ENCODE results near the gene PLXNA2. TPM values are rescaled to one million over a fixed set of nuclear protein-coding genes. Genes with fewer than 3 reads are reported as not detected.

The PLXNA2 gene
- total RNA-seq, 1 donor from 2014 or later, result 28.2 TPM

- ATAC-seq (peak; percentile 39), DNase-seq (ENCODE audit: low spot score) (no peak)
- intact Hi-C loops (cut with DNase I), result no loop called here
Measured at GRCh38 chr1:208158640-208159554, 85.3 kb downstream of the PLXNA2 start.

GRCh38 chr1:208157769-208158168 lies 86.4 kb downstream of the PLXNA2 start:
- DNase-seq (ENCODE audit: low spot score), result no peak
- no peak for ATAC-seq
- intact Hi-C loops (cut with DNase I), result no loop called here

- DNase-seq (ENCODE audit: low spot score) (no peak), ATAC-seq (no peak)
- intact Hi-C loops (cut with DNase I), result no loop called here
Measured at GRCh38 chr1:208156741-208157140, 87.4 kb downstream of the PLXNA2 start.

- ATAC-seq, result no peak
- DNase-seq (ENCODE audit: low spot score), result no peak
- intact Hi-C loops (cut with DNase I), result no loop called here
Measured at GRCh38 chr1:208156310-208156709, 87.9 kb downstream of the PLXNA2 start.

- no peak for ATAC-seq
- intact Hi-C loops (cut with DNase I), result no loop called here
- DNase-seq (ENCODE audit: low spot score), result no peak
Measured at GRCh38 chr1:208154679-208155642, 89.2 kb downstream of the PLXNA2 start.

- ATAC-seq, result no peak
- intact Hi-C loops (cut with DNase I), result no loop called here
- DNase-seq (ENCODE audit: low spot score), result no peak
Measured at GRCh38 chr1:208154040-208154439, 90.1 kb downstream of the PLXNA2 start.

GRCh38 chr1:208153386-208153785 lies 90.8 kb downstream of the PLXNA2 start:
- DNase-seq (ENCODE audit: low spot score) (no peak), ATAC-seq (no peak)
- intact Hi-C loops (cut with DNase I), result no loop called here

GRCh38 chr1:208151728-208152598 lies 92.2 kb downstream of the PLXNA2 start:
- no peak for ATAC-seq
- intact Hi-C loops (cut with DNase I), result no loop called here
- DNase-seq (ENCODE audit: low spot score), result no peak

GRCh38 chr1:208150833-208151458 lies 93.2 kb downstream of the PLXNA2 start:
- no peak for ATAC-seq
- intact Hi-C loops (cut with DNase I), result no loop called here
- DNase-seq (ENCODE audit: low spot score), result no peak

- intact Hi-C loops (cut with DNase I), result no loop called here
- ATAC-seq (peak; percentile 62), DNase-seq (ENCODE audit: low spot score) (no peak)
Measured at GRCh38 chr1:208149776-208150514, 94.2 kb downstream of the PLXNA2 start.

GRCh38 chr1:208149213-208149612 lies 95.0 kb downstream of the PLXNA2 start:
- ATAC-seq (peak; percentile 10), DNase-seq (ENCODE audit: low spot score) (no peak)
- intact Hi-C loops (cut with DNase I), result no loop called here

- ATAC-seq (no peak), DNase-seq (ENCODE audit: low spot score) (no peak)
- intact Hi-C loops (cut with DNase I), result no loop called here
Measured at GRCh38 chr1:208148380-208148779, 95.8 kb downstream of the PLXNA2 start.

GRCh38 chr1:208146650-208147049 lies 97.5 kb downstream of the PLXNA2 start:
- no peak for ATAC-seq
- DNase-seq (ENCODE audit: low spot score), result no peak
- intact Hi-C loops (cut with DNase I), result no loop called here

- intact Hi-C loops (cut with DNase I), result no loop called here
- DNase-seq (ENCODE audit: low spot score), result no peak
- ATAC-seq, result no peak
Measured at GRCh38 chr1:208145167-208145566, 99.0 kb downstream of the PLXNA2 start.

GRCh38 chr1:208142590-208143382 lies 101.4 kb downstream of the PLXNA2 start:
- intact Hi-C loops (cut with DNase I), result no loop called here
- ATAC-seq, result peak; percentile 51

GRCh38 chr1:208141610-208142192 lies 102.5 kb downstream of the PLXNA2 start:
- intact Hi-C loops (cut with DNase I), result no loop called here
- DNase-seq (ENCODE audit: low spot score), result no peak
- no peak for ATAC-seq

More at GRCh38 chr1:208142590-208143382, 101.4 kb downstream of the PLXNA2 start:
- no peak for DNase-seq (ENCODE audit: low spot score)
